EH (cell line): ENCODE data around the gene SPAG7.

Experiments
- DNase-seq: peaks from one replicate; pipeline ENCODE4 v3.0.0-alpha.2; 2015; ENCODE audit warnings: low read depth

SPAG7 gene

GRCh38 chr17:4974115-4974670 lies 6.6 kb upstream of the SPAG7 start:
- no peak for DNase-seq

- DNase-seq = no peak
Measured at GRCh38 chr17:4973256-4974114, 5.9 kb upstream of the SPAG7 start.

GRCh38 chr17:4972752-4973151 lies 5.1 kb upstream of the SPAG7 start:
- no peak for DNase-seq

GRCh38 chr17:4972322-4972721 lies 4.7 kb upstream of the SPAG7 start:
- DNase-seq = no peak

- no peak for DNase-seq
Measured at GRCh38 chr17:4971826-4972225, 4.2 kb upstream of the SPAG7 start.

- DNase-seq = no peak
Measured at GRCh38 chr17:4970273-4970672, 2.7 kb upstream of the SPAG7 start.

GRCh38 chr17:4969551-4970173 lies 2.0 kb upstream of the SPAG7 start:
- DNase-seq = peak; percentile 53

- DNase-seq = peak; percentile 95
Measured at GRCh38 chr17:4969047-4969550, 1.5 kb upstream of the SPAG7 start.

- no peak for DNase-seq
Measured at GRCh38 chr17:4968486-4969046, 949 bp upstream of the SPAG7 start.

GRCh38 chr17:4966844-4967538 lies 626 bp downstream of the SPAG7 start:
- peak; percentile 100 for DNase-seq

GRCh38 chr17:4965311-4965986 lies 2.2 kb downstream of the SPAG7 start:
- DNase-seq = no peak

GRCh38 chr17:4960279-4960922 lies 7.2 kb downstream of the SPAG7 start:
- DNase-seq = no peak

GRCh38 chr17:4959261-4959965 lies 8.2 kb downstream of the SPAG7 start:
- no peak for DNase-seq

GRCh38 chr17:4958102-4958501 lies 9.5 kb downstream of the SPAG7 start:
- DNase-seq = no peak

- DNase-seq = no peak
Measured at GRCh38 chr17:4956493-4957061, 11.0 kb downstream of the SPAG7 start.

- no peak for DNase-seq
Measured at GRCh38 chr17:4955091-4955490, 12.5 kb downstream of the SPAG7 start.

- peak; percentile 86 for DNase-seq
Measured at GRCh38 chr17:4953451-4953961, 14.1 kb downstream of the SPAG7 start.

GRCh38 chr17:4951486-4951885 lies 16.1 kb downstream of the SPAG7 start:
- no peak for DNase-seq

GRCh38 chr17:4950746-4951204 lies 16.8 kb downstream of the SPAG7 start, which contains the start of gene ENO3:
TSS of gene ENO3 (plus strand) at chr17:4951119. CDS start at chr17:4951830, 711 bp downstream.
- no peak for DNase-seq
